HG03442 (cell line): ENCODE results near the gene SRRM5.

Experiments used
- ATAC-seq: cut with Tn5 transposase; IDR thresholded peaks from one replicate; pipeline ENCODE4 v1.9.1; 2021; ENCODE audit warnings: mild to moderate bottlenecking, moderate library complexity; ENCODE audit not compliant: unreplicated experiment

Gene SRRM5

DNA sequence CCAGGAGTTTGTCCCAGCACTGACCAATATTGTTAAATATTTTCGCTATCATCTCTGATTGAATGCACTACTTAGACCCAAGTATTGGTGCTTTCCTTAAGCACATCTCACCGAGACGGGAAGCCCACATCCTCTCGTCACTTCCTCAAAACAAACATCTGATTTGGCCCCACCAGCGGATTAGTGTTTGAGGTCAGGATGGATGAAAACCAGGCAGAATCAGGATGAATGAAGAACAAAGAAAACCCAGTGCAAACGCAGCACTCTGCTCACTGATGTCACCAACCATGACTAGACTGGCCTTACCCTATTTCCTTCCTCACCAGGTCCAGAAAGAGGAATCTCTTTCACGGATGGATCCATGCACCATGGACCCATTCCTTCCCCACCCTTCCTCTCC is 52.1 kb downstream of the SRRM5 start:
- no peak for ATAC-seq
